ENCODE data around the gene TMEM205. TPM values are rescaled to one million over a fixed set of nuclear protein-coding genes. Genes with fewer than 3 reads are reported as not detected.

Gene TMEM205
- total and polyA plus RNA-seq, 9 donors, result 40.1 to 53.6 (median 45.6) TPM

DNA sequence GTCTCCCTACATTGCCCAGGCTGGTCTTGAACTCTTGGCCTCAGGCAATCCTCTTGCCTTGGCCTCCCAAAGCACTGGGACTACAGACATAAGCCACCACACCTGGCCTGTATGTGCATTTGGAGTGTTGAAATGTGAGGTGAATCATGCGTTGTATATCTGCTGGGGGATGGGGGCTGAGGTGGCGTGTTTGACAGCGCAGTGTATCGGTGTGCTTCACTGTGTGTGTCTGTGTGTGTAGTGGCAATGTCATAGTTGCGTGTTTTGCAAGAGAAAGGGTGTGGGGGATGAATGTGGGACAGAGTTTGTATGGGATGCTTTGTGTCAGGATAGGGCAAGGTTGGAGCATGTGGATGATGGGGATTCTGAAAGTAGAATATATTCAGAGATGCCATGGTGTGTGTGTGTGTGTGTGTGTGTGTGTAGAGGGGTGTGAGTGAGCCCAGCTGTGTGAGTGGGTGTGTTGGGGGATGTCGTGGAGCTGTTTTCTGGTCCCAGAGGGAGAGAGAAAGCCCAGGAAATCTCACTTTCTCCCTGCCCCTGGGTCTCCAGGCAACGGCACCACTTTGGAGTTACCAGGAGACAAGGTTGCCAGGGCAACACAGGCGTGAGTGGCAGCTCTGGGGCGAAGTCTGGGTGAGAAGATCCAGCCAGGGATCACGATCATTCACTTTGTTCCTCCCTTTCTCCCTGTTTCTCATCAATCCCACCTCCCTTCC, 27.3 kb upstream of the TMEM205 start:
- 45% methylated on average over 10 of the region's 10 CpGs for WGBS (ENCODE audit: insufficient coverage)
- no peak overlapping the region for H3K27ac ChIP-seq (ENCODE audit: low read length)
- no peak overlapping the region for H3K4me3 ChIP-seq (ENCODE audit: low read length)

GRCh38 chr19:11370744-11371143, 24.7 kb upstream of the TMEM205 start:
- peaks cover 13% of the 10 kb centered on the region for H3K4me1 ChIP-seq (ENCODE audit: control insufficient read depth, insufficient read depth, low read length)
- no peak overlapping the region for H3K27ac ChIP-seq (ENCODE audit: low read length)
- no peak for DNase-seq
- H3K4me3 ChIP-seq (ENCODE audit: low read length), result no peak overlapping the region
- H3K9me3 ChIP-seq (replicated peaks; ENCODE audit: control insufficient read depth, low read depth, low read length), result no peaks in the 10 kb centered on the region
- peaks cover 5% of the 10 kb centered on the region for H3K36me3 ChIP-seq (ENCODE audit: control insufficient read depth, insufficient read depth, low read length)
- WGBS (ENCODE audit: insufficient coverage), result 83% methylated on average over 2 of the region's 2 CpGs
- no peaks in the 10 kb centered on the region for H3K27me3 ChIP-seq (ENCODE audit: control insufficient read depth, insufficient read depth, low read length)

More for the DNA sequence above, 27.3 kb upstream of the TMEM205 start:
- Histone ChIP-seq H3K36me3 (ENCODE audit: control insufficient read depth, insufficient read depth, low read length) (peaks cover 6% of the 10 kb centered on the region), H3K27me3 (ENCODE audit: control insufficient read depth, insufficient read depth, low read length) (no peaks in the 10 kb centered on the region), H3K9me3 (replicated peaks; ENCODE audit: control insufficient read depth, low read depth, low read length) (no peaks in the 10 kb centered on the region), H3K4me1 (ENCODE audit: control insufficient read depth, insufficient read depth, low read length) (peaks cover 18% of the 10 kb centered on the region)
- DNase-seq, result no peak

DNA sequence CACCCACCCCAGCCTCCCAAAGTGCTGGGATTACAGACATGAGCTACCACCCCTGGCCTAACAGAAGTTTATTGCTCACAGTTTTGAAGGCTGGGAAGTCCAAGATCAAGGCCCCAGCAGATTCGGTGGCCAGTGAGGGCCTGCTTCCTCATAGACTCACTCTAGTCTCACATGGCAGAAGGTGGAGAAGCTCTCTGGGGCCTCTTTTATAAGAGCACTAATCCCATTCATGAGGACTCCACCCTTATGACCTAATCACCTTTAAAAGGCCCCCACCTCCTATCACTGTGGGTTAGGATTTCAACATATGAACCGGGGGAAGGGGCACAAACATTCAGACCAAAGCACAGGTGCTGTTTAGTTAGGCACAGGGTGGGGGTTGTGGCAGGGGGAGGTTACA, 21.5 kb upstream of the TMEM205 start:
- H3K4me3 ChIP-seq (ENCODE audit: low read length), result no peak overlapping the region
- H3K27me3 ChIP-seq (ENCODE audit: control insufficient read depth, insufficient read depth, low read length), result no peaks in the 10 kb centered on the region
- no peak for DNase-seq
- no peaks in the 10 kb centered on the region for H3K9me3 ChIP-seq (replicated peaks; ENCODE audit: control insufficient read depth, low read depth, low read length)
- peaks cover 16% of the 10 kb centered on the region for H3K36me3 ChIP-seq (ENCODE audit: control insufficient read depth, insufficient read depth, low read length)
- no peaks in the 10 kb centered on the region for H3K4me1 ChIP-seq (ENCODE audit: control insufficient read depth, insufficient read depth, low read length)
- no CpG with 5 or more reads among the region's 2 CpGs for WGBS (ENCODE audit: insufficient coverage)
- no peak overlapping the region for H3K27ac ChIP-seq (ENCODE audit: low read length)

DNA sequence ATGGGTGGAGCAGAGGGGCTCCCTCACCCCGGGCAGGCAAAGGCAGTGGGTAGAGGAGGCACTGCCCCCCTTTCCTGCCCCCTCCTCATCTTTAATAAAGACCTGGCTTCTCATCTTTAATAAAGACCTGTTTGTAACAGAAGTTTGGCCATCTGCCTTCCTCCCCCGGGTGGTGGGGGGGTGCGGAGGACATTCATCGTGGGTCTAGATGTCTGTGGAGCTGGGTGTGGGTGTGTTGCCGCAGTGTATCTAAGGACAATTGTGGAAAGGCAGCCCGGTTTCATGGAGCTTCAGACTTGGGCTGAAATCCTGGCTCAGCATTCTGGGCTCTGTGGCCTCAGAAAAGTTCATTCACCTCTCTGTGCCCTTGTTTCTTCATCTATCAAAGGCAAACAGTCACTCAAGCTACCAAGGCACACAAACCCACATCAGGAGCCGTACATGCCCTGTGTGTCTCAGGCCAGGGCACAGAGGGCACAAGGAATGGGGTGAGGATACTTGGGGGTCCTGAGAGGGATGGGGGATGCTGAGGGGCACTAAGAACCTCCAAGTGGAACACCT, 19.6 kb upstream of the TMEM205 start:
- Histone ChIP-seq H3K27me3 (ENCODE audit: control insufficient read depth, insufficient read depth, low read length) (peaks cover 12% of the 10 kb centered on the region), H3K27ac (ENCODE audit: low read length) (no peak overlapping the region), H3K36me3 (ENCODE audit: control insufficient read depth, insufficient read depth, low read length) (peaks cover 26% of the 10 kb centered on the region), H3K9me3 (replicated peaks; ENCODE audit: control insufficient read depth, low read depth, low read length) (no peaks in the 10 kb centered on the region), H3K4me3 (ENCODE audit: low read length) (no peak overlapping the region), H3K4me1 (ENCODE audit: control insufficient read depth, insufficient read depth, low read length) (peaks cover 6% of the 10 kb centered on the region)
- 30% methylated on average over 2 of the region's 7 CpGs for WGBS (ENCODE audit: insufficient coverage)
- no peak for DNase-seq

DNA sequence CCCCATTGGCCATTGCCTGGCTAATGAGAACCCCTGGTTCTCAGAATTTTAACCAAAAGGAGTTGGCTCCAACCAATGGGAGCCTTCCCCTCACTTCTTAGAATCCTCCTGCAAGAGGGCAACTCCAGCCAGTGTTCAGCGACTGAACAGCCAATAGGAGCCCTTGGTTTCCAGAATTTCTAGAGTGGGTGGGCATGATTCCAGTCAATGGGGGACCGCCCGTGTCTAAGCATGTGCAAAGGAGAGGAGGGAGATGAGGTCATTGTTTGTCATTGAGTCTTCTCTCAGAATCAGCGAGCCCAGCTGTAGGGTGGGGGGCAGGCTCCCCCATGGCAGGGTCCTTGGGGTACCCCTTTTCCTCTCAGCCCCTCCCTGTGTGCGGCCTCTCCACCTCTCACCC, 18.9 kb upstream of the TMEM205 start:
- Histone ChIP-seq H3K4me1 (ENCODE audit: control insufficient read depth, insufficient read depth, low read length) (peaks cover 6% of the 10 kb centered on the region), H3K36me3 (ENCODE audit: control insufficient read depth, insufficient read depth, low read length) (peaks cover 26% of the 10 kb centered on the region), H3K27ac (ENCODE audit: low read length) (no peak overlapping the region), H3K4me3 (ENCODE audit: low read length) (no peak overlapping the region), H3K9me3 (replicated peaks; ENCODE audit: control insufficient read depth, low read depth, low read length) (no peaks in the 10 kb centered on the region), H3K27me3 (ENCODE audit: control insufficient read depth, insufficient read depth, low read length) (peaks cover 12% of the 10 kb centered on the region)
- DNase-seq, result no peak
- 30% methylated on average over 2 of the region's 5 CpGs for WGBS (ENCODE audit: insufficient coverage)

- no peak overlapping the region for H3K27ac ChIP-seq (ENCODE audit: low read length)
- no peak overlapping the region for H3K4me3 ChIP-seq (ENCODE audit: low read length)
- DNase-seq, result no peak
- H3K36me3 ChIP-seq (ENCODE audit: control insufficient read depth, insufficient read depth, low read length), result peaks cover 28% of the 10 kb centered on the region
- H3K9me3 ChIP-seq (replicated peaks; ENCODE audit: control insufficient read depth, low read depth, low read length), result no peaks in the 10 kb centered on the region
- H3K27me3 ChIP-seq (ENCODE audit: control insufficient read depth, insufficient read depth, low read length), result peaks cover 12% of the 10 kb centered on the region
- WGBS (ENCODE audit: insufficient coverage), result 79% methylated on average over 25 of the region's 28 CpGs
- H3K4me1 ChIP-seq (ENCODE audit: control insufficient read depth, insufficient read depth, low read length), result peaks cover 6% of the 10 kb centered on the region
These were observed 18.3 kb upstream of the TMEM205 start for GRCh38 chr19:11364296-11364904.

DNA sequence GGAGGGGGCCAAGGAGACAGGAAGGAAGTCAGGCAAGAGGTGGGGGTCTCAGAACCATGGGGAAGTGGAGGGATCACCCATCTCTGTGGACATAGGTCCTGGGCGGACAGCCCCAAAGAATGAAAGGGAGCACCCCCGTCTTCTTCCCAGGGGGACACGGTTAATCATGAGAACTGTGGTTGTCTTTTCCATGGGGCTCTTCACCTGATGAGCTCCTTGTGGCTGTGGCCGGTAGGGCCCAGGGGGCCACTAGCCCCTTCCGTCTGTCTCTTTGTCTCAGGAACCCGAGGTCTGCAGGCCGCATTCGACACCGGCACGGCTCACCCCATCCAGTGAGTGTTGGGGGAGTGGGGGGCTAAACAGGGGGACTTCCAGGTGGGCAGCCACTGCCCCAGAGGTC, 17.8 kb upstream of the TMEM205 start:
- Histone ChIP-seq H3K9me3 (replicated peaks; ENCODE audit: control insufficient read depth, low read depth, low read length) (no peaks in the 10 kb centered on the region), H3K36me3 (ENCODE audit: control insufficient read depth, insufficient read depth, low read length) (peaks cover 30% of the 10 kb centered on the region), H3K4me3 (ENCODE audit: low read length) (no peak overlapping the region), H3K4me1 (ENCODE audit: control insufficient read depth, insufficient read depth, low read length) (peaks cover 6% of the 10 kb centered on the region), H3K27ac (ENCODE audit: low read length) (no peak overlapping the region), H3K27me3 (ENCODE audit: control insufficient read depth, insufficient read depth, low read length) (peaks cover 12% of the 10 kb centered on the region)
- WGBS (ENCODE audit: insufficient coverage), result 89% methylated on average over 7 of the region's 10 CpGs
- no peak for DNase-seq

DNA sequence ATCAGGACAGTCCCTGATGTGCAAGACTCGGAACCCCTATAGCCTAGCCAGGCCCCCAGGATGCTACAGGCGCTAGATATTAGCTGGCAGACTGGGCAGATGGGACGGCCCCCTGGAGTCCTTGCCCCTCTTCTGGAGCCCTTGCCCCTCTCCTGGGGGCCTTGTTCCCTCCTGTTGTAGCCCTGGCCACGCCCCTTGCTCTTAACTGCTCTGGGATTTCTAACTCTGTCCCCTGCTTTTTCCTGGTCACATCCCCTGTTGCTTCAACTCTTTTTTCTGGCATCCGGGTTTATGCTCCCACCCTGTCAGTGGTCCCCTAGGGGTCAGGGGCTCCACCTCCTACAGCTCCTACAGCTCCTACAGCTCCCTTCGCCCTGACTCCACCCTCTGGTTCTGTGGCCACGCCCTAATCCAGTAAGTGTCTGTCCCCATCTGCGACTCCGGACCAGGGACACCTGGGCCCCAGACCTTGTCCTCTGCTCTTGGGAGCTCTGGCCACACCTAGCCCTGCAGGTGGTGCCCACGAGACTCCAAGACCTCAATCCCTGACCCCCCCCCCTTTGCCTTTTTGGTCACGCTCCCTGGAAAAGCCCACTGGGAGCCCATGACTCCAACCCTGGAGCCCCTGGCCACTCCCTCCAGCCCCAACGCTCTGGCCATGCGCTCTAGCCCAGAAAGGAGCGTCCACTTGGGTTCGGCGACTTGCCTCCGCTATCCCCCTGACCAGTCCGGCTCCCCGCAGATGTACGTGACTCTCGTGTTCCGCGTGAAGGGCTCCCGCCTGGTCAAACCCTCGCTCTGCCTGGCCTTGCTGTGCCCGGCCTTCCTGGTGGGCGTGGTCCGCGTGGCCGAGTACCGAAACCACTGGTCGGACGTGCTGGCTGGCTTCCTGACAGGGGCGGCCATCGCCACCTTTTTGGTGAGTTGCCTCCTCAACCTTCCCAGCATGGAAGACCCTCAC, 16.0 kb upstream of the TMEM205 start:
- Histone ChIP-seq H3K4me1 (ENCODE audit: control insufficient read depth, insufficient read depth, low read length) (peaks cover 6% of the 10 kb centered on the region), H3K27ac (ENCODE audit: low read length) (no peak overlapping the region), H3K27me3 (ENCODE audit: control insufficient read depth, insufficient read depth, low read length) (peaks cover 12% of the 10 kb centered on the region), H3K4me3 (ENCODE audit: low read length) (no peak overlapping the region), H3K36me3 (ENCODE audit: control insufficient read depth, insufficient read depth, low read length) (peaks cover 30% of the 10 kb centered on the region), H3K9me3 (replicated peaks; ENCODE audit: control insufficient read depth, low read depth, low read length) (no peaks in the 10 kb centered on the region)
- WGBS (ENCODE audit: insufficient coverage), result 60% methylated on average over 30 of the region's 35 CpGs
- no peak for DNase-seq

DNA sequence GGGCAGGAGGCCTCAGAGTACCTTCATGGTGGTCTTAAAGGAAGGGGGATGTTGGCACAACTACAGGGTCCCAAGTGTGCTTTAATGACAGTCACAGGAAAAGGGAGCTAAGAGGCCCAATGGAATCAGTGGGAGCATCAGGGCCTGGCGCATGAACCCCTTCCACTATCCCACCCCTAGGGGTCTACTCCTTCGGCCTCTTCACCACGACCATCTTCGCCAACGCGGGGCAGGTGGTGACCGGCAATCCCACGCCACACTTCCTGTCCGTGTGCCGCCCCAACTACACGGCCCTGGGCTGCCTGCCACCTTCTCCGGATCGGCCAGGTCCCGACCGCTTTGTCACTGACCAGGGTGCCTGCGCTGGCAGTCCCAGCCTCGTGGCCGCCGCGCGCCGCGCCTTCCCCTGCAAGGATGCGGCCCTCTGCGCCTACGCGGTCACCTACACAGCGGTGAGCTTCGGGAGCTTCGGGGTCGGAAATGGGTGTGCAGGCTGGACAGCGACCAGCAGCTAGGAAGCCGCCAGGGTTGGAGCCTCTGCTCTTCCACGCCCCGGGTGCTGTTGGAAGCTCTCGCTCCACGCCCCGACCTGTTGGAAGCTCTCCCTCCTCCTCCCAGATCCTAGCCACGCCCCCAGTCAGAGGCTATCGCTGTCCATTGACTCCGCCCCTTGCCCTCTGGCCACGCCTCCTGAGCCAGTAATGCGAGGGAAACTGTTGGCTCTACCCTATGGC, 15.1 kb upstream of the TMEM205 start:
- Histone ChIP-seq H3K4me1 (ENCODE audit: control insufficient read depth, insufficient read depth, low read length) (peaks cover 13% of the 10 kb centered on the region), H3K9me3 (replicated peaks; ENCODE audit: control insufficient read depth, low read depth, low read length) (no peaks in the 10 kb centered on the region), H3K27me3 (ENCODE audit: control insufficient read depth, insufficient read depth, low read length) (peaks cover 12% of the 10 kb centered on the region), H3K27ac (ENCODE audit: low read length) (no peak overlapping the region), H3K4me3 (ENCODE audit: low read length) (no peak overlapping the region), H3K36me3 (ENCODE audit: control insufficient read depth, insufficient read depth, low read length) (peaks cover 30% of the 10 kb centered on the region)
- no peak for DNase-seq
- 33% methylated on average over 42 of the region's 43 CpGs for WGBS (ENCODE audit: insufficient coverage)

All from muscle of leg (tissue), 11 donors.